WERI-Rb-1 (cell line): ENCODE data around the gene TOP3B.

Experiments used
- DNase-seq: peaks from one replicate; pipeline ENCODE4 v3.0.0-alpha.2; 2020
- H3K27ac ChIP-seq: fragments of 250-450 bp; sonication (Bioruptor Pico); 2 replicates; pipeline ENCODE4 v1.5.1; 2020; ENCODE audit warnings: mild to moderate bottlenecking, moderate library complexity
- H3K27me3 ChIP-seq: fragments of 250-450 bp; sonication (Bioruptor Pico); 2 replicates; pipeline ENCODE4 v1.5.1; 2021; ENCODE audit warnings: mild to moderate bottlenecking, low read depth, moderate library complexity; ENCODE audit not compliant: insufficient read depth, severe bottlenecking
- H3K36me3 ChIP-seq: fragments of 250-450 bp; sonication (Bioruptor Pico); 2 replicates; pipeline ENCODE4 v1.5.1; 2020; ENCODE audit warnings: mild to moderate bottlenecking, moderate library complexity
- H3K4me3 ChIP-seq: 2 replicates; pipeline ENCODE4 v1.5.1; 2011; ENCODE audit warnings: low read depth, mild to moderate bottlenecking, control low read depth, low read length
- H3K9me3 ChIP-seq: fragments of 250-450 bp; sonication (Bioruptor Pico); 2 replicates; pipeline ENCODE4 v1.5.1; 2021; ENCODE audit warnings: mild to moderate bottlenecking, moderate library complexity; ENCODE audit not compliant: severe bottlenecking
- TF ChIP-seq, protein P1 (sequence below): IDR thresholded peaks from 2 replicates; pipeline ENCODE4 v1.5.1; 2011; ENCODE audit warnings: low read depth, mild to moderate bottlenecking, control low read depth, inconsistent platforms, low read length

TOP3B gene

DNA sequence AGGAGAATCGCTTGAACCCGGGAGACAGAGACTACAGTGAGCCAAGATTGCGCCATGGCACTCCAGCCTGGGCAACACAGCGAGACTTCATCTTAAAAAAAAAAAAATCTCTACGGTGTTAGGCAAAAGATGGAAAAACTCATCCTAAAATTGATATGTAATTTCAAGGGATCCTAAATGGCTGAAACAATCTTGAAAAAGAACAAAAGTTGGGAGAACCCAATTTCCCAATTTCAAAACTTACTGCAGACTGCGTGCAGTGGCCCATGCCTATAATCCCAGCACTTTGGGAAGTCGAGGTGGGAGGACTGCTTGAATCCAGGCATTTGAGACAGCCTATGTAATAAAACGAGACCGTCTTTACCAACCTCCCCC lies 31.7 kb upstream of the TOP3B start:
- Histone ChIP-seq H3K9me3 (no peaks in the 10 kb centered on the region), H3K4me3 (no peak overlapping the region), H3K27ac (no peak overlapping the region), H3K36me3 (no peaks in the 10 kb centered on the region), H3K27me3 (no peaks in the 10 kb centered on the region)
- DNase-seq = no peak
- TF ChIP-seq, protein P1, sequence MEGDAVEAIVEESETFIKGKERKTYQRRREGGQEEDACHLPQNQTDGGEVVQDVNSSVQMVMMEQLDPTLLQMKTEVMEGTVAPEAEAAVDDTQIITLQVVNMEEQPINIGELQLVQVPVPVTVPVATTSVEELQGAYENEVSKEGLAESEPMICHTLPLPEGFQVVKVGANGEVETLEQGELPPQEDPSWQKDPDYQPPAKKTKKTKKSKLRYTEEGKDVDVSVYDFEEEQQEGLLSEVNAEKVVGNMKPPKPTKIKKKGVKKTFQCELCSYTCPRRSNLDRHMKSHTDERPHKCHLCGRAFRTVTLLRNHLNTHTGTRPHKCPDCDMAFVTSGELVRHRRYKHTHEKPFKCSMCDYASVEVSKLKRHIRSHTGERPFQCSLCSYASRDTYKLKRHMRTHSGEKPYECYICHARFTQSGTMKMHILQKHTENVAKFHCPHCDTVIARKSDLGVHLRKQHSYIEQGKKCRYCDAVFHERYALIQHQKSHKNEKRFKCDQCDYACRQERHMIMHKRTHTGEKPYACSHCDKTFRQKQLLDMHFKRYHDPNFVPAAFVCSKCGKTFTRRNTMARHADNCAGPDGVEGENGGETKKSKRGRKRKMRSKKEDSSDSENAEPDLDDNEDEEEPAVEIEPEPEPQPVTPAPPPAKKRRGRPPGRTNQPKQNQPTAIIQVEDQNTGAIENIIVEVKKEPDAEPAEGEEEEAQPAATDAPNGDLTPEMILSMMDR = no peak

GRCh38 chr22:22013559-22014284 lies 31.1 kb upstream of the TOP3B start:
- no peaks in the 10 kb centered on the region for H3K9me3 ChIP-seq
- no peaks in the 10 kb centered on the region for H3K36me3 ChIP-seq
- TF ChIP-seq, protein P1 = no peak
- no peak overlapping the region for H3K27ac ChIP-seq
- no peaks in the 10 kb centered on the region for H3K27me3 ChIP-seq
- H3K4me3 ChIP-seq = no peak overlapping the region
- no peak for DNase-seq

GRCh38 chr22:22011964-22012363 lies 29.4 kb upstream of the TOP3B start:
- Histone ChIP-seq H3K4me3 (no peak overlapping the region), H3K27ac (no peak overlapping the region), H3K9me3 (no peaks in the 10 kb centered on the region), H3K27me3 (no peaks in the 10 kb centered on the region), H3K36me3 (no peaks in the 10 kb centered on the region)
- TF ChIP-seq, protein P1 = no peak
- DNase-seq = no peak

DNA sequence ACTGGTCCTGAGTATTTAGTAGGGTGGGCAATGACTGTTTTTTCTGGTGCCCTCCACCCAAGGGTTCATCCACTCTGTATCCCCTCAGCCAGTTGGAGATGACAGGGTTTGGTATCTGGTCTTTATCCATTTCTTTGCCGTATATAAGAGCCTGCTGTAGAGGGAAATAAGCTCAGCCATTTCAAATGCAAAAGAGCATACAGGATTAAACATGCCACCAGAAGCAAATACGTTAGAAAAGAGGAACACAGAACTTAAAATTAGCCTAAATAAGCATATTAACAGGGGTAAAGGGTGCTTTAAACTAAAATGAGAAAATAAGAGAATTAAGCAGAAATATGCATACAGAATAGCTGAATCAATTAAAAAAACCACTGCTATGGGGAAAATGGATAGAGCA lies 27.8 kb upstream of the TOP3B start:
- Histone ChIP-seq H3K36me3 (no peaks in the 10 kb centered on the region), H3K4me3 (no peak overlapping the region), H3K27ac (no peak overlapping the region), H3K27me3 (no peaks in the 10 kb centered on the region), H3K9me3 (no peaks in the 10 kb centered on the region)
- TF ChIP-seq, protein P1 = no peak
- DNase-seq = no peak

- Histone ChIP-seq H3K27me3 (no peaks in the 10 kb centered on the region), H3K4me3 (no peak overlapping the region), H3K27ac (no peak overlapping the region), H3K9me3 (no peaks in the 10 kb centered on the region), H3K36me3 (no peaks in the 10 kb centered on the region)
- TF ChIP-seq, protein P1 = no peak
- DNase-seq = no peak
Measured at GRCh38 chr22:22009661-22010060, 27.1 kb upstream of the TOP3B start.

- H3K27me3 ChIP-seq = no peaks in the 10 kb centered on the region
- H3K36me3 ChIP-seq = no peaks in the 10 kb centered on the region
- H3K4me3 ChIP-seq = no peak overlapping the region
- DNase-seq = no peak
- no peaks in the 10 kb centered on the region for H3K9me3 ChIP-seq
- H3K27ac ChIP-seq = no peak overlapping the region
- TF ChIP-seq, protein P1 = no peak
Measured at GRCh38 chr22:22006596-22006990, 24.0 kb upstream of the TOP3B start.
